HepG2 (cell line): Measurements from ENCODE around the gene DLG3. TPM values are rescaled to one million over a fixed set of nuclear protein-coding genes. Genes with fewer than 3 reads are reported as not detected.

ENCODE experiments used
- ATAC-seq: fragments of 200-7000 bp; cut with Tn5 transposase; 3 replicates; pipeline ENCODE4 v1.9.1; 2020; ENCODE audit warnings: mild to moderate bottlenecking, moderate library complexity
- BruUV-seq: library from RNA; stranded (reverse); fragments of 400-500 nt; replicated peaks from 2 replicates; lab custom pipeline; 2021; lab: Mats Ljungman, UMichigan
- CTCF ChIA-PET: fragments of 300-600 bp; formaldehyde crosslinking; extraction: SDS; loops from one replicate; lab custom pipeline; 2021; ENCODE audit warnings: low total read pairs, inconsistent platforms, low intra/inter-chr PET ratio; lab: Yijun Ruan, JAX
- POLR2A ChIA-PET: fragments of 350-600 bp; sonication (Branson Sonifier 250); formaldehyde crosslinking; loops from one replicate; lab custom pipeline; 2020; ENCODE audit warnings: antibody characterized with exemption, inconsistent platforms; lab: Yijun Ruan, JAX
- DNase-seq: peaks from one replicate; pipeline ENCODE4 v3.0.0-alpha.2; 2015; ENCODE audit warnings: low spot score
- FAIRE-seq: peaks from 3 replicates; lab custom pipeline; 2011; peaks lifted over from hg19 to GRCh38; lab: Jason Lieb, UNC
- H2AFZ ChIP-seq: one replicate; pipeline ENCODE4 v1.6.1; 2011; ENCODE audit warnings: low read length, inconsistent platforms
- H3K27ac ChIP-seq: fragments of 300-600 bp; 3 replicates; pipeline ENCODE4 v1.8.0; 2011; ENCODE audit warnings: mixed run types, mild to moderate bottlenecking, mixed read lengths, low read length, inconsistent platforms; ENCODE audit not compliant: insufficient read depth; ENCODE audit errors: extremely low read length
- H3K27me3 ChIP-seq, 2 experiments: fragments of 200-600 bp in 1 of 2; 2 replicates in 1 of 2; 3 replicates in 1 of 2; pipeline versions ENCODE4 v1.6.0 to v1.8.0; 2011; ENCODE audit warnings: low read length in 2 of 2, mild to moderate bottlenecking in 2 of 2, moderate library complexity in 2 of 2, inconsistent platforms in 1 of 2; ENCODE audit not compliant: insufficient read depth in 2 of 2, control insufficient read depth in 1 of 2
- H3K36me3 ChIP-seq, 2 experiments: fragments of 200-600 bp in 1 of 2; replicated peaks in 1 of 2; 2 replicates in 1 of 2; 3 replicates in 1 of 2; pipeline versions ENCODE4 v1.5.1 to v1.8.0; 2011; ENCODE audit warnings: low read length in 2 of 2, inconsistent platforms in 1 of 2; ENCODE audit not compliant: insufficient read depth in 2 of 2, control insufficient read depth in 1 of 2
- H3K4me1 ChIP-seq: 2 replicates; pipeline ENCODE4 v1.5.1; 2012; ENCODE audit warnings: low read length, inconsistent platforms; ENCODE audit not compliant: insufficient read depth
- H3K4me2 ChIP-seq: 2 replicates; pipeline ENCODE4 v1.6.0; 2011; ENCODE audit warnings: low read depth, low read length, inconsistent platforms
- H3K4me3 ChIP-seq, 3 experiments: fragments of 200-600 bp in 1 of 3; sonication (generic), shearing (Covaris generic) in 1 of 3; replicated peaks in 1 of 3; 2 replicates each; pipeline ENCODE4 v1.5.1; 2011 to 2016; ENCODE audit warnings: low read length in 3 of 3, inconsistent platforms in 2 of 3, low read depth in 2 of 3, mild to moderate bottlenecking in 2 of 3, control low read depth in 1 of 3, mixed read lengths in 1 of 3; ENCODE audit not compliant: insufficient read depth in 1 of 3
- H3K79me2 ChIP-seq: one replicate; pipeline ENCODE4 v1.6.1; 2011; ENCODE audit warnings: low read length, inconsistent platforms; ENCODE audit not compliant: insufficient read depth
- H3K9ac ChIP-seq: 2 replicates; pipeline ENCODE4 v1.6.0; 2011; ENCODE audit warnings: mild to moderate bottlenecking, low read depth, low read length, inconsistent platforms; ENCODE audit not compliant: insufficient read depth
- H3K9me3 ChIP-seq: 2 replicates; pipeline ENCODE4 v1.5.1; 2012; ENCODE audit warnings: mild to moderate bottlenecking, low read length
- H4K20me1 ChIP-seq: 2 replicates; pipeline ENCODE4 v1.6.0; 2011; ENCODE audit warnings: inconsistent platforms, mild to moderate bottlenecking, low read length, moderate library complexity; ENCODE audit not compliant: insufficient read depth
- WGBS: methylation state at CpG from one replicate; pipeline ENCODE4 v1.1.6; 2017; ENCODE audit warnings: low lambda C conversion rate; 5-methylcytosine and 5-hydroxymethylcytosine counted together
- in situ Hi-C: cut with HindIII; loops from 2 replicates; pipeline ENCODE4 v1.10.0; 2017; ENCODE audit warnings: low pct_unique_long_range_greater_than_20kb; ENCODE audit not compliant: extremely low pct_ligation_motif_present
- intact Hi-C: fragments of 100-400 bp; cut with micrococcal nuclease; formaldehyde crosslinking; loops from one replicate; pipeline ENCODE4 v1.10.0; 2022; ENCODE audit not compliant: unreplicated experiment
- polyA plus RNA-seq, 8 experiments: library from polyadenylated mRNA; depleted of rRNA in 3 of 8; stranded (reverse) in 7 of 8; unstranded in 1 of 8; fragments of >200 nt; fragmentation: Illumina TruSeq in 4 of 8; extraction: Trizol in 4 of 8; gene quantifications; 2 replicates each; pipeline versions ENCODE4 v1.2.1 to v1.2.3, GENCODE V29; 2011 to 2016; ENCODE audit warnings: low read depth in 4 of 8, missing spikeins in 1 of 8, mixed read lengths in 1 of 8; ENCODE audit not compliant: insufficient read depth in 1 of 8
- total RNA-seq, 5 experiments: library from RNA; depleted of rRNA; stranded (reverse); fragments of >200 nt; fragmentation: Illumina TruSeq; extraction: Trizol; gene quantifications; 2 replicates each; pipeline ENCODE4 v1.2.3, GENCODE V29; 2016; ENCODE audit warnings: low read depth in 1 of 5
- TF ChIP-seq, protein P1 (sequence below): sonication (generic); formaldehyde crosslinking; IDR thresholded peaks from 2 replicates; pipeline ENCODE4 v1.8.1; 2023; ENCODE audit warnings: mild to moderate bottlenecking, inconsistent platforms, moderate library complexity, missing genetic modification reagents, borderline replicate concordance
- TF ChIP-seq, protein P2 (sequence below): IDR thresholded peaks from 2 replicates; pipeline ENCODE4 v1.6.1; 2018; ENCODE audit warnings: missing genetic modification reagents
- TF ChIP-seq, protein P3 (sequence below), 2 experiments: fragments of 450-650 bp in 1 of 2; sonication (generic) in 1 of 2; formaldehyde crosslinking in 1 of 2; IDR thresholded peaks; 2 replicates each; pipeline versions ENCODE4 v1.6.1 to v1.8.0; 2016 to 2022; ENCODE audit warnings: antibody characterized with exemption in 1 of 2, mild to moderate bottlenecking in 1 of 2, missing genetic modification reagents in 1 of 2

Gene DLG3
- total and polyA plus RNA-seq, 2 of the 13 experiments (the other 11 are each of a cell fraction or from before 2014, with no cell fraction given) = 9.9 to 19.4 TPM

DNA sequence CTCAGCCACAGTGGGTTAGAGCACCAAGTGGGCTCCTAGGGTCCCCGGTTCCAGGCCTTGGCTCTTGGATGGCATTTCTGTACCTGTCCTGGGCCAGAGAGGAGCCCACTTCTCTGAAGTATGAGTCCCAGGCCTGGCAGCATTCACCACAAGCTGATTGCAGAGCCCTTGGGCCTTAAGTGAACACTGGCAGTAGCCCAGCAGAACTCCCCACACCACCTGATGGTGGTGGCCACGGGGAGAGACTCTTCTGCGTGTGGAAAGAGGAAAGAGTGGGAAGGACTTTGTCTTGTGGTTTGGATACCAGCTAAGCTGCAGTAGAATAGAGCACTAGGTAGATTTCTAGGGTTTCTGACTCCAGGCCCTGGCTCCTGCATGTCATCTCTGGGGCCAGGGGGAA lies 104.8 kb downstream of the DLG3 start:
- POLR2A ChIA-PET = no interaction called here
- no peaks in the 10 kb centered on the region for H3K9me3 ChIP-seq
- no peak overlapping the region for H3K27ac ChIP-seq
- WGBS = no CpG with 5 or more reads among the region's 3 CpGs
- no TSS peak for BruUV-seq
- ATAC-seq = no peak
- TF ChIP-seq, protein P1, sequence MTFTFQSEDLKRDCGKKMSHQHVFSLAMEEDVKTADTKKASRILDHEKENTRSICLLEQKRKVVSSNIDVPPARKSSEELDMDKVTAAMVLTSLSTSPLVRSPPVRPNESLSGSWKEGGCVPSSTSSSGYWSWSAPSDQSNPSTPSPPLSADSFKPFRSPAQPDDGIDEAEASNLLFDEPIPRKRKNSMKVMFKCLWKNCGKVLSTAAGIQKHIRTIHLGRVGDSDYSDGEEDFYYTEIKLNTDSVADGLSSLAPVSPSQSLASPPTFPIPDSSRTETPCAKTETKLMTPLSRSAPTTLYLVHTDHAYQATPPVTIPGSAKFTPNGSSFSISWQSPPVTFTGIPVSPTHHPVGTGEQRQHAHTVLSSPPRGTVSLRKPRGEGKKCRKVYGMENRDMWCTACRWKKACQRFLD = no peak
- TF ChIP-seq, protein P2, sequence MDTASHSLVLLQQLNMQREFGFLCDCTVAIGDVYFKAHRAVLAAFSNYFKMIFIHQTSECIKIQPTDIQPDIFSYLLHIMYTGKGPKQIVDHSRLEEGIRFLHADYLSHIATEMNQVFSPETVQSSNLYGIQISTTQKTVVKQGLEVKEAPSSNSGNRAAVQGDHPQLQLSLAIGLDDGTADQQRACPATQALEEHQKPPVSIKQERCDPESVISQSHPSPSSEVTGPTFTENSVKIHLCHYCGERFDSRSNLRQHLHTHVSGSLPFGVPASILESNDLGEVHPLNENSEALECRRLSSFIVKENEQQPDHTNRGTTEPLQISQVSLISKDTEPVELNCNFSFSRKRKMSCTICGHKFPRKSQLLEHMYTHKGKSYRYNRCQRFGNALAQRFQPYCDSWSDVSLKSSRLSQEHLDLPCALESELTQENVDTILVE (CRISPR knock-in tag) = no peak
- TF ChIP-seq, protein P3, sequence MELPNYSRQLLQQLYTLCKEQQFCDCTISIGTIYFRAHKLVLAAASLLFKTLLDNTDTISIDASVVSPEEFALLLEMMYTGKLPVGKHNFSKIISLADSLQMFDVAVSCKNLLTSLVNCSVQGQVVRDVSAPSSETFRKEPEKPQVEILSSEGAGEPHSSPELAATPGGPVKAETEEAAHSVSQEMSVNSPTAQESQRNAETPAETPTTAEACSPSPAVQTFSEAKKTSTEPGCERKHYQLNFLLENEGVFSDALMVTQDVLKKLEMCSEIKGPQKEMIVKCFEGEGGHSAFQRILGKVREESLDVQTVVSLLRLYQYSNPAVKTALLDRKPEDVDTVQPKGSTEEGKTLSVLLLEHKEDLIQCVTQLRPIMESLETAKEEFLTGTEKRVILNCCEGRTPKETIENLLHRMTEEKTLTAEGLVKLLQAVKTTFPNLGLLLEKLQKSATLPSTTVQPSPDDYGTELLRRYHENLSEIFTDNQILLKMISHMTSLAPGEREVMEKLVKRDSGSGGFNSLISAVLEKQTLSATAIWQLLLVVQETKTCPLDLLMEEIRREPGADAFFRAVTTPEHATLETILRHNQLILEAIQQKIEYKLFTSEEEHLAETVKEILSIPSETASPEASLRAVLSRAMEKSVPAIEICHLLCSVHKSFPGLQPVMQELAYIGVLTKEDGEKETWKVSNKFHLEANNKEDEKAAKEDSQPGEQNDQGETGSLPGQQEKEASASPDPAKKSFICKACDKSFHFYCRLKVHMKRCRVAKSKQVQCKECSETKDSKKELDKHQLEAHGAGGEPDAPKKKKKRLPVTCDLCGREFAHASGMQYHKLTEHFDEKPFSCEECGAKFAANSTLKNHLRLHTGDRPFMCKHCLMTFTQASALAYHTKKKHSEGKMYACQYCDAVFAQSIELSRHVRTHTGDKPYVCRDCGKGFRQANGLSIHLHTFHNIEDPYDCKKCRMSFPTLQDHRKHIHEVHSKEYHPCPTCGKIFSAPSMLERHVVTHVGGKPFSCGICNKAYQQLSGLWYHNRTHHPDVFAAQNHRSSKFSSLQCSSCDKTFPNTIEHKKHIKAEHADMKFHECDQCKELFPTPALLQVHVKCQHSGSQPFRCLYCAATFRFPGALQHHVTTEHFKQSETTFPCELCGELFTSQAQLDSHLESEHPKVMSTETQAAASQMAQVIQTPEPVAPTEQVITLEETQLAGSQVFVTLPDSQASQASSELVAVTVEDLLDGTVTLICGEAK (IDR thresholded peaks at IDR 0.05) = no peak
- TF ChIP-seq, protein P3 (CRISPR knock-in tag; IDR thresholded peaks at IDR 0.05) = no peak
- TF ChIP-seq, all 625 proteins: peak for 0
- H3K79me2 ChIP-seq = no peaks in the 10 kb centered on the region
- peaks cover 8% of the 10 kb centered on the region; the same call in 1 of the 2 replicates for H3K4me1 ChIP-seq
- no peak overlapping the region for H3K4me3 ChIP-seq
- intact Hi-C loops = no loop called here
- no peak overlapping the region for H2AFZ ChIP-seq
- CTCF ChIA-PET = no interaction called here
- no peaks in the 10 kb centered on the region for H3K27me3 ChIP-seq
- H4K20me1 ChIP-seq = no peaks in the 10 kb centered on the region
- H3K36me3 ChIP-seq = no peaks in the 10 kb centered on the region
- in situ Hi-C loops = no loop called here
- DNase-seq (no peak), FAIRE-seq (no peak)
- H3K9ac ChIP-seq = no peak overlapping the region
- H3K4me2 ChIP-seq = no peak overlapping the region
